Activated naive CD8-positive, alpha-beta T cell treated with anti-CD3 and anti-CD28 coated beads, Interleukin-2, amount 50 U/mL, for 24 hours (primary cell): ENCODE data around the gene MED4.

ENCODE experiments used
- ATAC-seq: fragments of 150-1000 bp; cut with Tn5 transposase; one replicate; pipeline ENCODE4 v1.10.0; 2021
- DNase-seq: peaks from one replicate; pipeline ENCODE4 v3.0.0; 2021
- H3K27ac Mint-ChIP-seq: one replicate; pipeline ENCODE4 v1.8.0; 2021; ENCODE audit warnings: mild to moderate bottlenecking, mixed read lengths
- H3K27me3 Mint-ChIP-seq: one replicate; pipeline ENCODE4 v1.8.0; 2021; ENCODE audit warnings: mixed read lengths
- H3K36me3 Mint-ChIP-seq: one replicate; pipeline ENCODE4 v1.8.0; 2021; ENCODE audit warnings: low read depth, mixed read lengths
- H3K4me1 Mint-ChIP-seq: one replicate; pipeline ENCODE4 v1.8.0; 2021; ENCODE audit warnings: mixed read lengths
- H3K4me3 Mint-ChIP-seq: one replicate; pipeline ENCODE4 v1.8.0; 2021; ENCODE audit warnings: mild to moderate bottlenecking, moderate library complexity, mixed read lengths
- H3K9me3 Mint-ChIP-seq: one replicate; pipeline ENCODE4 v1.8.0; 2021; ENCODE audit warnings: mixed read lengths

The MED4 gene

DNA sequence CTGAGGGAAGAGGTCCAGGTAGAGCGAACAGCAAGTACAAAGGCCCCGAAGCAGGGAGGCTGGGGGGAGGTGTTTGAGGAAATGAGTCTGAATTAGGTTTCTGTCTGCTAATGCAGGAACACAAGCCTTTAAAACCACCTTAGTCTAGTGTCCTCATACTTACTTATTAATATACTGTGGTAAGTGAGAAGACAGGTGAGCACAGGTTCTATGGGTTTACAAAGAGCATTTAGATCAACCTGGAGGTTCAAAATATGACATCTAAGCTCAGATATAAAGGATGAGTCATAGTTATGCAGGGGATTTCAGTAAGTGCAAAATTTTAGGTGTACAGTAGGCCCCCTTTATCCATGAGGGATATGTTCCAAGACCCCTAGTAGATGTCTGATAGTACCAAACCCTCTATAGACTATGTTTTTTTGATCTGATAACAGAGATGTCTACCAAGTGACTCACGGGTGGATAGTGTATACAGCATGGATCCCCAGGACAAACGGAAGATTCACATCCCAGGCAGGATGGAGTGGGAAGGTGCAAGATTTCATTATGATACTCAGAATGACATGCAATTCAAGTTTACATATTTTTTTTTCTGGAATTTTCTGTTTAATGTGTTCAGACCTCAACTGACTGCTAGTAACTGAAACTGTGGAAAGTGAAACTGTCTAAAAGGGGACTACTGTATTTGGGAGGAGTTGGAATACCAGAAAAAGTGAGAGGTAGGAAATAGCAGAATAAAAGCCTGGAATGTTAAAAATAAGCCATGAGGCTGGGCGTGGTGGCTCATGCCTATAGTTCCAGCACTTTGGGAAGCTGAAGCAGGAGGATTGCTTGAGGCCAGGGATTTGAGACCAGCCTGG is 18.2 kb upstream of the MED4 start:
- no peak overlapping the region for H3K4me3 Mint-ChIP-seq
- DNase-seq (no peak), ATAC-seq (peak; percentile 76)
- H3K36me3 Mint-ChIP-seq = no peaks in the 10 kb centered on the region
- H3K27me3 Mint-ChIP-seq = peaks cover 8% of the 10 kb centered on the region
- H3K4me1 Mint-ChIP-seq = peaks cover 13% of the 10 kb centered on the region
- H3K9me3 Mint-ChIP-seq = no peaks in the 10 kb centered on the region
- peak overlapping the region; percentile 5 for H3K27ac Mint-ChIP-seq

GRCh38 chr13:48110931-48111721 is 16.2 kb upstream of the MED4 start:
- Mint-ChIP-seq H3K27ac (no peak overlapping the region), H3K36me3 (no peaks in the 10 kb centered on the region), H3K27me3 (peaks cover 10% of the 10 kb centered on the region), H3K4me3 (no peak overlapping the region), H3K4me1 (peaks cover 13% of the 10 kb centered on the region), H3K9me3 (no peaks in the 10 kb centered on the region)
- ATAC-seq = no peak
- no peak for DNase-seq

DNA sequence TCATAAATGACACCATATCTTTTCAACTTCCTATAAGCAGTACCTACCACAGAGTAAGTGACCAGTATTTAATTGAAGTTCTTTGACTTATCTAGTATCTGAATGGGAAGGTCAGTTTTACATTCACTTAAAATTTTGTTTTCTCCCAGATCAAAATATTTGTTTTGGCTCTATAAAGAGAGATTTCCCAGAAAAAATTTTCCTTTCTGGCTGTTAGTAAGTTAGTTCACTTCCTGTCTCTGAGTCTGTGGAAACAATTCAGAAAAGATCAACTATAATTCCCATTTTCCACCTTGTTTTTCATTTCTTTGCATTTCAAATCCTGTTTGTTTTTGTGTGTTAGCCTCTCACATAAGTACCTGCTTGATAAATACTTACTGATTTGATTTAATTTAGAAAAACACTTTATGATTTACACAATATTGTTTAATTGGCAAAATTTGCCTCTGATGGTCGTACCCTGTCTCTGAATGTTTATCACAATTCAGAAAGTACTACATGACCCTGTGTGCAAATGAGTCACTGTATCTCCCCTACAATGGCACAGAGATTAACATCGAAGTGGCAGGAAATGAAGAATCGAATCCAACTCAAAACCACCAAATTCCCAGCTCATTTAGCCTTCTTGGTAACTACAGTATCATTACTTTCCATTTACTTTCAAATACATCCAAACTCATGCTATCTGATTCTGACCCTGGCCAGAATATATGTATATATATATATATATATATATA is 15.4 kb upstream of the MED4 start:
- DNase-seq (no peak), ATAC-seq (no peak)
- Mint-ChIP-seq H3K4me1 (peaks cover 13% of the 10 kb centered on the region), H3K4me3 (no peak overlapping the region), H3K27ac (no peak overlapping the region), H3K27me3 (peaks cover 9% of the 10 kb centered on the region), H3K36me3 (no peaks in the 10 kb centered on the region), H3K9me3 (no peaks in the 10 kb centered on the region)

DNA sequence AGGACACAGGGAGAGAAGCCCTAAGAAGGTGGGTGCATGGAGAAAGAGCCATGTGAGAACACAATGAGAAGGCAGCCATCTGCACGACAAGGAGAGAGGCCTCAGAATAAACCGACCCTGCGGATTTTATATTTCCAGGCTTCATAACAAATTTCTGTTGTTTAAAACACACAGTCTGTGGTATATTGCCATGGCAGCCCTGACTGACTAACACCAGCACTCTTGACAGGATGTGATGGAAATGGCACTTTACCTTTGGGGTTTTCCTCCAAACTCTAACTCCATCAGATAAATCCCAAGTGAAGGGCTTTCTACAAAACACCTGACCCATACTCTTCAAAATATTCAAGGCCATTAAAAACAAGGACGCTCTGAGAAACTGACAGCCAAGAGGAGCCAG is 13.2 kb upstream of the MED4 start:
- Mint-ChIP-seq H3K27ac (no peak overlapping the region), H3K4me1 (peaks cover 9% of the 10 kb centered on the region), H3K9me3 (no peaks in the 10 kb centered on the region), H3K4me3 (no peak overlapping the region), H3K27me3 (peaks cover 3% of the 10 kb centered on the region), H3K36me3 (no peaks in the 10 kb centered on the region)
- DNase-seq (no peak), ATAC-seq (peak; percentile 7)

- H3K4me1 Mint-ChIP-seq = peaks cover 25% of the 10 kb centered on the region
- H3K27ac Mint-ChIP-seq = no peak overlapping the region
- peaks cover 4% of the 10 kb centered on the region for H3K27me3 Mint-ChIP-seq
- H3K36me3 Mint-ChIP-seq = peaks cover 5% of the 10 kb centered on the region
- DNase-seq (no peak), ATAC-seq (no peak)
- H3K4me3 Mint-ChIP-seq = no peak overlapping the region
- H3K9me3 Mint-ChIP-seq = no peaks in the 10 kb centered on the region
Measured at GRCh38 chr13:48097793-48098192, 2.9 kb upstream of the MED4 start.

- no peak overlapping the region for H3K4me3 Mint-ChIP-seq
- peaks cover 33% of the 10 kb centered on the region for H3K4me1 Mint-ChIP-seq
- peaks cover 9% of the 10 kb centered on the region for H3K36me3 Mint-ChIP-seq
- no peaks in the 10 kb centered on the region for H3K9me3 Mint-ChIP-seq
- peaks cover 4% of the 10 kb centered on the region for H3K27me3 Mint-ChIP-seq
- DNase-seq (no peak), ATAC-seq (no peak)
- H3K27ac Mint-ChIP-seq = no peak overlapping the region
Measured at GRCh38 chr13:48096670-48097069, 1.8 kb upstream of the MED4 start.

GRCh38 chr13:48094404-48094780 is 512 bp downstream of the MED4 start:
- peak; percentile 16 for DNase-seq
- peak overlapping the region; percentile 96 for H3K27ac Mint-ChIP-seq
- H3K4me3 Mint-ChIP-seq = peak overlapping the region; percentile 95
- peaks cover 4% of the 10 kb centered on the region for H3K27me3 Mint-ChIP-seq
- ATAC-seq = no peak
- H3K4me1 Mint-ChIP-seq = peaks cover 48% of the 10 kb centered on the region
- peaks cover 11% of the 10 kb centered on the region for H3K36me3 Mint-ChIP-seq
- H3K9me3 Mint-ChIP-seq = no peaks in the 10 kb centered on the region

GRCh38 chr13:48093588-48093987 is 1.3 kb downstream of the MED4 start:
- Mint-ChIP-seq H3K9me3 (no peaks in the 10 kb centered on the region), H3K4me1 (peaks cover 48% of the 10 kb centered on the region), H3K27me3 (no peaks in the 10 kb centered on the region), H3K27ac (peak overlapping the region; percentile 96), H3K4me3 (peak overlapping the region; percentile 95), H3K36me3 (peaks cover 11% of the 10 kb centered on the region)
- no peak for DNase-seq
- no peak for ATAC-seq

GRCh38 chr13:48086272-48086671 is 8.6 kb downstream of the MED4 start:
- H3K4me3 Mint-ChIP-seq = no peak overlapping the region
- no peaks in the 10 kb centered on the region for H3K27me3 Mint-ChIP-seq
- no peak for DNase-seq
- no peak overlapping the region for H3K27ac Mint-ChIP-seq
- no peaks in the 10 kb centered on the region for H3K9me3 Mint-ChIP-seq
- ATAC-seq = no peak
- H3K36me3 Mint-ChIP-seq = peaks cover 26% of the 10 kb centered on the region
- peaks cover 11% of the 10 kb centered on the region for H3K4me1 Mint-ChIP-seq

DNA sequence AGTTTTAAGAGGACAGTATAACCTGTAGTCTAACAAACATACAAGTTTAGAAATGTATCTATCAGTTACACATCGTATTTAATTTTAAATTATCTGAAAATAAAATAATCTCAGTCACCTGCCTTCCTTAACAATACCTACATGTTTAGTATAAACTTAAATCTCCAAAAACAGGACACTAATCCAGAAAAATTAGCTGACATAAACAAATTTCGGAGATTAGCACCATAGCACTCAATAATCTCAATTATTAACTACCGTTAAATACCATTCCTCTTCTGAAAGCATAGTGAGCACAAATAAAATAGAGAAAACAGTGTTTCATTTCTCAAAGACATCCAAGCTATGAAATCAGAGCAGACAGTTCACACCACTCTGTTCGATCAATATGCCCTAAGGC is 13.2 kb downstream of the MED4 start:
- Mint-ChIP-seq H3K36me3 (peaks cover 55% of the 10 kb centered on the region), H3K9me3 (no peaks in the 10 kb centered on the region), H3K27ac (no peak overlapping the region), H3K27me3 (no peaks in the 10 kb centered on the region), H3K4me1 (peaks cover 7% of the 10 kb centered on the region), H3K4me3 (no peak overlapping the region)
- no peak for DNase-seq
- ATAC-seq = no peak

DNA sequence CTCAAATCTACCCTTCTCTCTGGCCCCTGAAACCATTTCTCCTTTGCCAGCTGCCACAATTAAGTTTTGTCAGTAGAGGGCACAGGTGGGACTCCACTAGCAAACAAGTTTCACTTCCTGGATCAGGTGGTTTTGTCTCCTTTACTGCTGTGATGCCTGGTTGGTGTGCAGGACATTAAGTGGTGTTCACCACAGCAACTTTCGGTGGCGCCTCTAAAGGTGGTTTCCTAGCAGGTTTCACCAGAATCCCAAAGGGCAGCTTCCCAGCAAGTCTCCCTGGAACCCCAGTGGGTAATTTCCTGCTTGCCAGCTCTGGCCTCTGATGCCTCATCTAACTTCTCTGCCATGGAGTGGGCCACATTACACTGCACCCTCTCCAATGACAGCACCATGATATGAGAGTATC is 16.6 kb downstream of the MED4 start:
- ATAC-seq (peak; percentile 82), DNase-seq (peak; percentile 16)
- H3K36me3 Mint-ChIP-seq = peaks cover 74% of the 10 kb centered on the region
- H3K4me3 Mint-ChIP-seq = no peak overlapping the region
- H3K27ac Mint-ChIP-seq = no peak overlapping the region
- H3K4me1 Mint-ChIP-seq = peaks cover 7% of the 10 kb centered on the region
- H3K9me3 Mint-ChIP-seq = no peaks in the 10 kb centered on the region
- H3K27me3 Mint-ChIP-seq = no peaks in the 10 kb centered on the region

DNA sequence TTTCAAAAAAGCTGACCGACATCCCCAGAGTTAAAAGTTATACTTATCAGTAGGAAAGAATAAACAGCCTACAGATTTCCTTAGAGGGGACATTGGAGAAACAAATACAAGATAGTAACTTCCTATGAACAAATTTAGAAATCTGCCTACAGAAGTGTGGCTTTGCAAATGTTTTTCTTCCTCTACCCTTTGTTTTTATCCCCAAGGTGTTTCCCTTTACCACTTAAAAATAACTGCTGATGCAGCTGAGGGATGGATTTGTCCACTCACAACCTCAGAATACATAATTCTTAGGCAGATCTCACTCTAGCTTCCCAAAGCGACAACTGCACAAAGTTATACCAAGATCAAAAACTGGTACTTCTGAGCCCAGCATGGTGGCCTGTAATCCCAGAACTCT is 20.9 kb downstream of the MED4 start:
- H3K4me3 Mint-ChIP-seq = no peak overlapping the region
- H3K9me3 Mint-ChIP-seq = peaks cover 5% of the 10 kb centered on the region

DNA sequence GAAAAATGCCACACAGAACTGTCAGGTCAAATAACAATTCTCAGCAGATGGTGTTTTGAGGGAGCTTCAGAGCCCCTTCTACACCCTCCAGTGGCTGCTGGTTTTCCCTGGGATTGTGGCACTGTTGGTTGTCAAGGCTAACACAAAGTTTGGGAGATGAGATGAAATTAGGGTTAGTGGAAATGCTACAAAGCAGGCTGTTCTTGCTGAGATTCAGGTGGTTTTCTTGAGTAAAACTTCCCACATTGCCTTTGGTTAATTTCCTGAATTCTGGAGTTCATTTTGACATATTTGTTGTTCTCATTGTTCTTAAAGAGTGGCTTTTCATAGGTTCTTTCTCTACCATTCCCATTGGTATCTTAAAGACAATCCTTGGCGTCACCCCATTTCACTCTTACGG is 22.1 kb downstream of the MED4 start:
- Mint-ChIP-seq H3K36me3 (peaks cover 88% of the 10 kb centered on the region), H3K27ac (no peak overlapping the region)

More for the DNA sequence above, 20.9 kb downstream of the MED4 start:
- ATAC-seq (no peak), DNase-seq (no peak)
- peaks cover 7% of the 10 kb centered on the region for H3K4me1 Mint-ChIP-seq
- no peaks in the 10 kb centered on the region for H3K27me3 Mint-ChIP-seq
- peaks cover 90% of the 10 kb centered on the region for H3K36me3 Mint-ChIP-seq
- no peak overlapping the region for H3K27ac Mint-ChIP-seq

DNA sequence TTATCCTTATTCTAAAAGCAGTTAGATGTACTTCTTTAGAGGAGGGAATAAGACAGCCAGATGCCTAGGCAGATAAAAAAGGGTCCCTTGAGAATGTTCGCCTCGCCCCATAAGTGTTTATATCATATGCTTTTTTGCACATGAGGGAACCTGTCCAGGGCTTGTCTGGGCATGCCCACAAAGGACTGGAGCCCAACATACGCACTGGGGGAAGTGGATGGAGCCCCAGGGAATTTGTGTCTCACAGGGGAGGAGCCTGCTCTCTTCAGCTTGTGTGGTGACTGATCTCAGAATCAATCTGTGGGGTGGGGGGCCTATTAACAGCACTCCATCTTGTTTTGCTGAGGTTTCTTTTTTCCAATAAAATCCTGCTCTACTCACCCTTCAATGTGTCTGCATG is 22.6 kb downstream of the MED4 start:
- H3K36me3 Mint-ChIP-seq = peaks cover 92% of the 10 kb centered on the region
- H3K4me1 Mint-ChIP-seq = peaks cover 2% of the 10 kb centered on the region
- no peak overlapping the region for H3K27ac Mint-ChIP-seq
- peaks cover 5% of the 10 kb centered on the region for H3K9me3 Mint-ChIP-seq
- no peak for DNase-seq
- no peak overlapping the region for H3K4me3 Mint-ChIP-seq
- no peaks in the 10 kb centered on the region for H3K27me3 Mint-ChIP-seq
- no peak for ATAC-seq

More for the DNA sequence above, 22.1 kb downstream of the MED4 start:
- H3K27me3 Mint-ChIP-seq = no peaks in the 10 kb centered on the region
- ATAC-seq (no peak), DNase-seq (no peak)
- H3K4me1 Mint-ChIP-seq = no peaks in the 10 kb centered on the region
- H3K4me3 Mint-ChIP-seq = no peak overlapping the region
- H3K9me3 Mint-ChIP-seq = peaks cover 5% of the 10 kb centered on the region
